Endothelial cell (in vitro differentiated cells): ENCODE measurements around the gene NUDT3. TPM values are rescaled to one million over a fixed set of nuclear protein-coding genes. Genes with fewer than 3 reads are reported as not detected.

Experiments used
- DNase-seq: peaks from one replicate; pipeline ENCODE4 v3.0.0; 2021; ENCODE audit warnings: low spot score
- H3K27ac Mint-ChIP-seq: one replicate; pipeline ENCODE4 v1.8.0; 2021; ENCODE audit warnings: mixed read lengths, inconsistent platforms; ENCODE audit not compliant: unreplicated experiment
- H3K27me3 Mint-ChIP-seq: one replicate; pipeline ENCODE4 v1.8.0; 2021; ENCODE audit warnings: mild to moderate bottlenecking, moderate library complexity, mixed read lengths, inconsistent platforms; ENCODE audit not compliant: unreplicated experiment
- H3K36me3 Mint-ChIP-seq: one replicate; pipeline ENCODE4 v1.8.0; 2021; ENCODE audit warnings: mild to moderate bottlenecking, low read depth, mixed read lengths, inconsistent platforms; ENCODE audit not compliant: unreplicated experiment
- H3K4me1 Mint-ChIP-seq: one replicate; pipeline ENCODE4 v1.8.0; 2021; ENCODE audit warnings: mild to moderate bottlenecking, mixed read lengths, inconsistent platforms; ENCODE audit not compliant: unreplicated experiment
- H3K4me3 Mint-ChIP-seq: one replicate; pipeline ENCODE4 v1.8.0; 2021; ENCODE audit warnings: mild to moderate bottlenecking, mixed read lengths, inconsistent platforms; ENCODE audit not compliant: unreplicated experiment
- H3K9me3 Mint-ChIP-seq: one replicate; pipeline ENCODE4 v1.8.0; 2021; ENCODE audit warnings: mixed read lengths, inconsistent platforms; ENCODE audit not compliant: unreplicated experiment
- CTCF ChIP-seq: fragments of 200-600 bp; sonication (generic); IDR thresholded peaks from one replicate; pipeline ENCODE4 v1.5.0; 2021; ENCODE audit warnings: antibody characterized with exemption; ENCODE audit not compliant: unreplicated experiment
- total RNA-seq: library from RNA; stranded (reverse); fragmentation: NEBNext Ultra II Directional; extraction: Animal tissue kit (Norgen Biotek cat#: 25700); gene quantifications from one replicate; pipeline ENCODE4 v1.2.1, GENCODE V29; 2021; ENCODE audit not compliant: unreplicated experiment

Gene NUDT3
- total RNA-seq, 1 donor from 2014 or later: 52.0 TPM

GRCh38 chr6:34349211-34349610, 43.3 kb downstream of the NUDT3 start:
- no peak overlapping the region for H3K4me3 Mint-ChIP-seq

DNA sequence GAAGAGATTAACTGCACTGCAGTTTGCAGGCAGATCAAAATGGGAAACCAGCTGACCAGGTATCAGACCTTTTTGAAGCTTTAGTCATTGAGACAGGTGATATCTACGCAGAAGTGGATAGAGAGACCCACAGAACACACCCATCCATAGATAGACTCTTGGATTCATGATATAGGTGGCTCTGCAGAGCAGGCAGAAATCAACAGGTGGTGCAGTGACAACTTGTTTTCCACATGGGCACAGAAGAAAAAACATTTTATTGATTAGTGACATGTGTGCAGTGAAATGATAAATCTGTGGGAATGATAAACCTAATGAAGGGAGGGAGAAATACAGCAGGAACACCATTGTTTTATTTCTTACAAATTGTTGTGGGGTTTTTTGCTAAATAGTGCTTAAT, 45.2 kb downstream of the NUDT3 start:
- no peak for DNase-seq
- H3K36me3 Mint-ChIP-seq: no peaks in the 10 kb centered on the region
- H3K27me3 Mint-ChIP-seq: no peaks in the 10 kb centered on the region
- no peaks in the 10 kb centered on the region for H3K9me3 Mint-ChIP-seq
- no peak overlapping the region for H3K4me3 Mint-ChIP-seq
- peak overlapping the region; percentile 11 for H3K27ac Mint-ChIP-seq
- no peak for TF ChIP-seq CTCF
- H3K4me1 Mint-ChIP-seq: peaks cover 31% of the 10 kb centered on the region

More at GRCh38 chr6:34349211-34349610, 43.3 kb downstream of the NUDT3 start:
- no peak for TF ChIP-seq CTCF
- Mint-ChIP-seq H3K36me3 (no peaks in the 10 kb centered on the region), H3K4me1 (peaks cover 27% of the 10 kb centered on the region), H3K27me3 (no peaks in the 10 kb centered on the region), H3K9me3 (no peaks in the 10 kb centered on the region), H3K27ac (no peak overlapping the region)
- DNase-seq: no peak

- peaks cover 35% of the 10 kb centered on the region for H3K4me1 Mint-ChIP-seq
- H3K27ac Mint-ChIP-seq: peak overlapping the region; percentile 62
Measured at GRCh38 chr6:34346175-34347119, 46.0 kb downstream of the NUDT3 start.

DNA sequence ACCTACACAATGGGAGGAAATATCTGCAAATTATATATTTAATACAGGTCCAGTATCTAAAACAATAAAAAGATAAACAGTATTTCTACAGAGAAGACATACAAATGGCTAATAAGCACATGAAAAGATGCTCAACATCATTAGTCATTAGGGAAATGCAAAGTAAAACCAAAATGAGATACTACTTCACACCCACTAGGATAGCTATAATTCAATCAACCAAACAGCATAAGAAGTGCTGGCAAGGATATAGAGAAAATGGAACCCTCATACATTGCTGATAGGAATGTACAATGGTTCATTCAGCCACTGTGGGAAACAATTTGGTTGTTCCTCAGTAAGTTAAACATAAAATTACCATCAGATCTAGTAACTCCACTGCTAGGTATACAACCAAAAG, 48.7 kb downstream of the NUDT3 start:
- DNase-seq: no peak
- Mint-ChIP-seq H3K9me3 (no peaks in the 10 kb centered on the region), H3K4me1 (peaks cover 53% of the 10 kb centered on the region), H3K27ac (no peak overlapping the region), H3K4me3 (peak overlapping the region; percentile 14), H3K27me3 (no peaks in the 10 kb centered on the region), H3K36me3 (peaks cover 9% of the 10 kb centered on the region)
- no peak for TF ChIP-seq CTCF

More at GRCh38 chr6:34346175-34347119, 46.0 kb downstream of the NUDT3 start:
- no peak for TF ChIP-seq CTCF
- DNase-seq: no peak
- Mint-ChIP-seq H3K27me3 (no peaks in the 10 kb centered on the region), H3K4me3 (peak overlapping the region; percentile 59), H3K9me3 (no peaks in the 10 kb centered on the region), H3K36me3 (peaks cover 6% of the 10 kb centered on the region)

- no peak for TF ChIP-seq CTCF
- peaks cover 66% of the 10 kb centered on the region for H3K4me1 Mint-ChIP-seq
- H3K27ac Mint-ChIP-seq: no peak overlapping the region
- no peak for DNase-seq
- H3K4me3 Mint-ChIP-seq: no peak overlapping the region
- H3K36me3 Mint-ChIP-seq: peaks cover 9% of the 10 kb centered on the region
- no peaks in the 10 kb centered on the region for H3K9me3 Mint-ChIP-seq
- H3K27me3 Mint-ChIP-seq: peaks cover 1% of the 10 kb centered on the region
Measured at GRCh38 chr6:34342247-34342646, 50.2 kb downstream of the NUDT3 start.
